COLO668 (cell line): ENCODE data around the gene NR1D1.

Source experiments
- DNase-seq: peaks from one replicate; lab custom pipeline; 2025; ENCODE audit not compliant: unreplicated experiment; lab: John Stamatoyannopoulos, UW

Gene NR1D1

GRCh38 chr17:40076591-40076990 is 23.8 kb downstream of the NR1D1 start:
- DNase-seq, result no peak

- no peak for DNase-seq
Observed at GRCh38 chr17:40075942-40076498, 24.4 kb downstream of the NR1D1 start.

- peak; percentile 65 for DNase-seq
Observed at GRCh38 chr17:40075201-40075941, 25.0 kb downstream of the NR1D1 start.

- no peak for DNase-seq
Observed at GRCh38 chr17:40074871-40075200, 25.6 kb downstream of the NR1D1 start.

GRCh38 chr17:40074175-40074512 is 26.2 kb downstream of the NR1D1 start:
- DNase-seq, result no peak

GRCh38 chr17:40073454-40074174 is 26.8 kb downstream of the NR1D1 start:
- no peak for DNase-seq

- no peak for DNase-seq
Observed at GRCh38 chr17:40072735-40073346, 27.5 kb downstream of the NR1D1 start.

GRCh38 chr17:40072040-40072734 is 28.2 kb downstream of the NR1D1 start:
- peak; percentile 82 for DNase-seq

- DNase-seq, result peak; percentile 24
Observed at GRCh38 chr17:40071313-40072039, 28.9 kb downstream of the NR1D1 start.

GRCh38 chr17:40070709-40071312 is 29.6 kb downstream of the NR1D1 start:
- no peak for DNase-seq

- peak; percentile 17 for DNase-seq
Observed at GRCh38 chr17:40069751-40070708, 30.4 kb downstream of the NR1D1 start.

- peak; percentile 60 for DNase-seq
Observed at GRCh38 chr17:40068917-40069750, 31.3 kb downstream of the NR1D1 start.

GRCh38 chr17:40068584-40068916 is 31.8 kb downstream of the NR1D1 start:
- no peak for DNase-seq

GRCh38 chr17:40068129-40068581 is 32.2 kb downstream of the NR1D1 start:
- DNase-seq, result no peak

GRCh38 chr17:40067710-40068109 is 32.7 kb downstream of the NR1D1 start:
- DNase-seq, result no peak

GRCh38 chr17:40065769-40066510 is 34.4 kb downstream of the NR1D1 start:
- no peak for DNase-seq

GRCh38 chr17:40064971-40065768 is 35.2 kb downstream of the NR1D1 start:
- DNase-seq, result no peak
